Hepatocyte (in vitro differentiated cells): Measurements from ENCODE around the gene SYT2.

Experiments used
- CTCF ChIP-seq: fragments of 200-600 bp; sonication (generic); IDR thresholded peaks from 2 replicates; pipeline ENCODE4 v1.5.1; 2016; ENCODE audit warnings: antibody characterized with exemption, mild to moderate bottlenecking; ENCODE audit not compliant: poor library complexity
- EZH2 ChIP-seq: fragments of 200-600 bp; sonication (generic); IDR thresholded peaks from 2 replicates; pipeline ENCODE4 v1.6.1; 2016; ENCODE audit warnings: antibody characterized with exemption, mild to moderate bottlenecking, borderline replicate concordance
- EZH2phosphoT487 ChIP-seq: fragments of 200-600 bp; sonication (generic); IDR thresholded peaks from one replicate; pipeline ENCODE4 v1.6.1; 2018; ENCODE audit warnings: antibody characterized with exemption, mild to moderate bottlenecking, low read depth, moderate library complexity; ENCODE audit not compliant: unreplicated experiment, severe bottlenecking

- TF ChIP-seq EZH2 (no peak), CTCF (no peak), EZH2phosphoT487 (no peak)
These were observed 90.7 kb downstream of the SYT2 start for GRCh38 chr1:202619505-202619904.
